ENCODE measurements around the gene CLTCL1.

CLTCL1 gene

GRCh38 chr22:19132153-19132552, 159.4 kb downstream of the CLTCL1 start:
- no peak for DNase-seq (ENCODE audit: low spot score)

- no peak for DNase-seq (ENCODE audit: low spot score)
Measured at GRCh38 chr22:19131685-19132015, 159.9 kb downstream of the CLTCL1 start.

DNA sequence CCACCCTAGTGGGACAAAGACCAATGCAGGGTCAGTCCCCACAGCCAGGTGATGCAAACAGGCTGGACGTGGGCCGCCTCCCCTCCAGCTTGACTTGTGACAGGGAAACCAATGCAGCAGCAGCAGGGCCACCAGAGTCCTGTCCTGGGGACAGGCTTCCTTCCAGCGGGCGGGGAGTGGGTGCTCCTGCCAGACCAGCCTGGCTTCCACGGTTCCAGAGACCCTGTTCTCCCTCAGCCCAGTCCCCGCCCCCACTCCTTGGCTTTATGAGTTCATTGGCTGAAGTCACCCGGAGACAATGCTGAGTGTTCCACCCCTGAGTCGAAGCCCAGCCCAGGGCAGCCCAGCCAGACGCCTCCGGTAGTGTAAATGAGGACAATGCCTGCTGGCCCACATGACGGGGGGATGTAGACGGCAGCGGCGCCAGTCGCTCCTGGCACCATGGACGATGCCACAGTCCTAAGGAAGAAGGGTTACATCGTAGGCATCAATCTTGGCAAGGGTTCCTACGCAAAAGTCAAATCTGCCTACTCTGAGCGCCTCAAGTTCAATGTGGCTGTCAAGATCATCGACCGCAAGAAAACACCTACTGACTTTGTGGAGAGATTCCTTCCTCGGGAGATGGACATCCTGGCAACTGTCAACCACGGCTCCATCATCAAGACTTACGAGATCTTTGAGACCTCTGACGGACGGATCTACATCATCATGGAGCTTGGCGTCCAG, 160.4 kb downstream of the CLTCL1 start, which contains the start of gene TSSK2:
Gene TSSK2, plus strand, starts transcription at position 350 of the 726 bp plus-strand sequence. Its CDS starts 92 bp downstream, at position 442.
- DNase-seq (ENCODE audit: low spot score), result no peak

DNA sequence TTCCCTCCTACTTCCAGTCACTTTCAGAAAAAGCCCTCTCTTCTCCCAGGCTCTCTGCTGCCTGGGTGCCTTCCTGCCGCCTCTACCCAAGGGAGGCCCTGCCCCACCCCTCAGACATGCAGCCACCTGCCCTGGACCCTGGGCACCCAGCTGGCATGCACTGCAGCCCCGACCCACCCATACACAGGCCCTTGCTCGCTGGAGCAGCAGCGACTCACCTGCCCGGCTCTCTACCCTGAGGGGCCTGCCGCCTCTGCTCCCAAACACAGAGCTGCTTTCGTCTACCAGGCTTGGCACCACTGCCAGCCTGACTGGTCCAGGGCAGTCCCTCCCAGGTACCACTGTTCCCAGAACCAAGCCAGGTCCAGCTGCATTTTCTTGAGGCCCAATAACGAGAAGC, 161.6 kb downstream of the CLTCL1 start:
- no peak for DNase-seq (ENCODE audit: low spot score)

All from ecto neural progenitor cell (in vitro differentiated cells).